ENCODE data around the gene SLC9A9. TPM values are rescaled to one million over a fixed set of nuclear protein-coding genes. Genes with fewer than 3 reads are reported as not detected.

The SLC9A9 gene
- total and polyA plus RNA-seq, 2 of the 8 experiments (the other 6 are each of a cell fraction or from before 2014, with no cell fraction given): 0.48 to 1.1 TPM

- H3K4me2 ChIP-seq (ENCODE audit: insufficient read depth in 1 of 2, low read depth in 2 of 2, low read length in 2 of 2): no peak overlapping the region
- no peaks in the 10 kb centered on the region for H3K27me3 ChIP-seq (replicated peaks in 1 of 4; ENCODE audit: control insufficient read depth in 3 of 4, extremely low read depth in 1 of 4, insufficient read depth in 3 of 4, low read length in 3 of 4)
- ChIA-PET CTCF (ENCODE audit: partially characterized antibody) (no interaction called here), POLR2A (ENCODE audit: partially characterized antibody) (no interaction called here)
- H3K14ac ChIP-seq (ENCODE audit: insufficient read length): no peak overlapping the region
- H3K9ac ChIP-seq (replicated peaks in 1 of 4; ENCODE audit: extremely low read depth in 1 of 4, low read depth in 3 of 4, low read length in 3 of 4): no peak overlapping the region
- H2AK5ac ChIP-seq (ENCODE audit: low read depth, low read length): no peak overlapping the region
- H3K79me2 ChIP-seq (ENCODE audit: control insufficient read depth in 1 of 2, insufficient read depth in 2 of 2, low read length in 2 of 2): no peaks in the 10 kb centered on the region
- no peak overlapping the region for H2BK120ac ChIP-seq (replicated peaks; ENCODE audit: low read depth, low read length)
- no peak overlapping the region for H3K23ac ChIP-seq (ENCODE audit: insufficient read length)
- H3K4me3 ChIP-seq (ENCODE audit: extremely low read depth in 1 of 4, insufficient read depth in 2 of 4, low read depth in 3 of 4, low read length in 4 of 4): no peak overlapping the region
- no peak overlapping the region for H4K8ac ChIP-seq (ENCODE audit: extremely low read depth, insufficient read depth, low read length)
- H4K5ac ChIP-seq (ENCODE audit: insufficient read length, low read depth, low read length): no peak overlapping the region
- no peaks in the 10 kb centered on the region for H4K20me1 ChIP-seq (replicated peaks in 1 of 2; ENCODE audit: control insufficient read depth in 1 of 2, insufficient read depth in 2 of 2, low read length in 2 of 2)
- no peak overlapping the region for H3K18ac ChIP-seq (ENCODE audit: extremely low read depth, low read length)
- H3K36me3 ChIP-seq (ENCODE audit: control insufficient read depth in 2 of 4, insufficient read depth in 4 of 4, low read length in 3 of 4): no peaks in the 10 kb centered on the region
- no peak overlapping the region for H2BK20ac ChIP-seq (ENCODE audit: low read length)
- no peak overlapping the region for H2BK5ac ChIP-seq (ENCODE audit: low read depth, low read length)
- H3K27ac ChIP-seq (ENCODE audit: low read depth, low read length): no peak overlapping the region
- TF ChIP-seq EZH2 (IDR thresholded peaks at IDR 0.05; ENCODE audit: low read depth, low read length, severe bottlenecking) (no peak), HDAC2 (IDR thresholded peaks at IDR 0.05; ENCODE audit: borderline replicate concordance in 1 of 2, low read depth in 2 of 2, low read length in 2 of 2) (no peak), BRCA1 (IDR thresholded peaks at IDR 0.05; ENCODE audit: low read depth, low read length) (no peak), SIRT6 (IDR thresholded peaks at IDR 0.05; ENCODE audit: low read length) (no peak), MAFK (IDR thresholded peaks at IDR 0.05; ENCODE audit: low read depth, low read length) (no peak), KDM5A (IDR thresholded peaks at IDR 0.05; ENCODE audit: low read length) (no peak), TCF12 (IDR thresholded peaks at IDR 0.05; ENCODE audit: low read depth, low read length) (no peak), TBP (IDR thresholded peaks at IDR 0.05; ENCODE audit: low read depth, low read length) (no peak)
- DNase-seq (ENCODE audit: low read depth in 1 of 2, low spot score in 2 of 2) (no peak), FAIRE-seq (no peak)
- no peaks in the 10 kb centered on the region for H3K23me2 ChIP-seq (ENCODE audit: low read depth, low read length)
- no peak overlapping the region for H4K91ac ChIP-seq (replicated peaks; ENCODE audit: insufficient read length, low read length)
- H3K79me1 ChIP-seq (ENCODE audit: low read depth, low read length): no peaks in the 10 kb centered on the region
- H2BK15ac ChIP-seq (ENCODE audit: low read length): no peak overlapping the region
- no peaks in the 10 kb centered on the region for H3K4me1 ChIP-seq (replicated peaks in 1 of 4; ENCODE audit: control insufficient read depth in 3 of 4, insufficient read depth in 4 of 4, low read length in 3 of 4)
- H2BK12ac ChIP-seq (ENCODE audit: low read depth, low read length): no peak overlapping the region
- 88% methylated on average over 1 of the region's 1 CpG; no CpG with 5 or more reads in 1 of the 2 experiments for WGBS, 2 experiments (ENCODE audit: extremely low coverage in 1 of 2, insufficient coverage in 1 of 2, insufficient read length in 1 of 2, insufficient replicate concordance in 2 of 2, low coverage in 1 of 2, low lambda C conversion rate in 2 of 2, missing lambda C conversion rate in 1 of 2)
- no peaks in the 10 kb centered on the region for H3K9me3 ChIP-seq (ENCODE audit: insufficient read depth in 2 of 2, low read depth in 1 of 2, low read length in 1 of 2)
- no peak overlapping the region for H2AFZ ChIP-seq (ENCODE audit: low read length)
- H3K4ac ChIP-seq (replicated peaks; ENCODE audit: insufficient read length, low read depth, low read length): no peak overlapping the region
- H3K56ac ChIP-seq (replicated peaks; ENCODE audit: insufficient read length, low read depth, low read length): no peak overlapping the region
Observed at GRCh38 chr3:143584474-143584873, 263.8 kb downstream of the SLC9A9 start.
